H1 (cell line): ENCODE data around the gene LTBP1. TPM values are rescaled to one million over a fixed set of nuclear protein-coding genes. Genes with fewer than 3 reads are reported as not detected.

Experiments used
- CTCF ChIA-PET: fragments of 300-600 bp; sonication (Branson Sonifier 250); formaldehyde crosslinking; loops from one replicate; lab custom pipeline; 2021; ENCODE audit not compliant: partially characterized antibody; lab: Charles Lee
- POLR2A ChIA-PET: fragments of 300-600 bp; sonication (Branson Sonifier 250); formaldehyde crosslinking; loops from one replicate; lab custom pipeline; 2021; ENCODE audit warnings: inconsistent platforms; ENCODE audit not compliant: partially characterized antibody; lab: Charles Lee
- DNase-seq, 2 experiments: peaks; one replicate each; pipeline versions ENCODE4 v3.0.0 to v3.0.0-alpha.2; 2010 to 2022; ENCODE audit warnings: low spot score in 2 of 2, low read depth in 1 of 2, mixed read lengths in 1 of 2
- FAIRE-seq: peaks from 2 replicates; lab custom pipeline; 2011; peaks lifted over from hg19 to GRCh38; lab: Jason Lieb, UNC
- H2AFZ ChIP-seq: 2 replicates; pipeline ENCODE4 v1.8.1; 2012; ENCODE audit warnings: low read length, inconsistent platforms
- H2AK5ac ChIP-seq: 2 replicates; pipeline ENCODE4 v1.6.1; 2013; ENCODE audit warnings: low read depth, low read length
- H2BK120ac ChIP-seq: replicated peaks from 2 replicates; pipeline ENCODE3; 2013; ENCODE audit warnings: low read depth, low read length, inconsistent platforms
- H2BK12ac ChIP-seq: 2 replicates; pipeline ENCODE4 v1.6.1; 2013; ENCODE audit warnings: low read depth, low read length
- H2BK15ac ChIP-seq: 2 replicates; pipeline ENCODE4 v1.6.1; 2013; ENCODE audit warnings: low read length
- H2BK20ac ChIP-seq: 2 replicates; pipeline ENCODE4 v1.6.1; 2013; ENCODE audit warnings: low read length
- H2BK5ac ChIP-seq: 2 replicates; pipeline ENCODE4 v1.6.1; 2013; ENCODE audit warnings: low read depth, low read length
- H3K14ac ChIP-seq: 2 replicates; pipeline ENCODE4 v1.6.1; 2013; ENCODE audit warnings: inconsistent platforms; ENCODE audit not compliant: insufficient read length
- H3K18ac ChIP-seq: 2 replicates; pipeline ENCODE4 v1.6.1; 2013; ENCODE audit warnings: low read length; ENCODE audit errors: extremely low read depth
- H3K23ac ChIP-seq: 2 replicates; pipeline ENCODE4 v1.6.1; 2013; ENCODE audit warnings: inconsistent platforms; ENCODE audit not compliant: insufficient read length
- H3K23me2 ChIP-seq: 2 replicates; pipeline ENCODE4 v1.6.1; 2013; ENCODE audit warnings: low read depth, low read length
- H3K27ac ChIP-seq: 2 replicates; pipeline ENCODE4 v1.6.1; 2011; ENCODE audit warnings: low read depth, low read length, inconsistent platforms
- H3K27me3 ChIP-seq, 4 experiments: replicated peaks in 1 of 4; 1 replicate in 1 of 4; 2 replicates in 3 of 4; pipeline versions ENCODE4 v1.6.1 to v1.8.1; 2011 to 2013; ENCODE audit warnings: low read length in 3 of 4, mild to moderate bottlenecking in 3 of 4, inconsistent platforms in 2 of 4, mixed read lengths in 2 of 4, moderate library complexity in 1 of 4; ENCODE audit not compliant: control insufficient read depth in 3 of 4, insufficient read depth in 3 of 4; ENCODE audit errors: extremely low read depth in 1 of 4
- H3K36me3 ChIP-seq, 4 experiments: 2 replicates each; pipeline versions ENCODE4 v1.6.1 to v1.8.1; 2011 to 2013; ENCODE audit warnings: mild to moderate bottlenecking in 4 of 4, low read length in 3 of 4, moderate library complexity in 2 of 4, control low read depth in 1 of 4, inconsistent platforms in 1 of 4; ENCODE audit not compliant: insufficient read depth in 4 of 4, control insufficient read depth in 2 of 4
- H3K4ac ChIP-seq: replicated peaks from 2 replicates; pipeline ENCODE3; 2013; ENCODE audit warnings: low read length, low read depth, mixed read lengths, inconsistent platforms; ENCODE audit not compliant: insufficient read length
- H3K4me1 ChIP-seq, 4 experiments: replicated peaks in 1 of 4; 1 replicate in 1 of 4; 2 replicates in 3 of 4; pipeline versions ENCODE4 v1.6.1 to v1.8.1; 2011 to 2013; ENCODE audit warnings: low read length in 3 of 4, inconsistent platforms in 2 of 4, mixed read lengths in 1 of 4; ENCODE audit not compliant: insufficient read depth in 4 of 4, control insufficient read depth in 3 of 4
- H3K4me2 ChIP-seq, 2 experiments: 2 replicates each; pipeline versions ENCODE4 v1.6.1 to v1.8.1; 2011 to 2013; ENCODE audit warnings: low read depth in 2 of 2, low read length in 2 of 2, control low read depth in 1 of 2, inconsistent platforms in 1 of 2, mild to moderate bottlenecking in 1 of 2; ENCODE audit not compliant: insufficient read depth in 1 of 2
- H3K4me3 ChIP-seq, 4 experiments: fragments of 200-600, 300-600 bp in 1 of 4; sonication (generic), shearing (Covaris generic), sonication (Bioruptor Twin) in 1 of 4; 2 replicates each; pipeline versions ENCODE4 v1.5.1 to v1.8.1; 2011 to 2016; ENCODE audit warnings: low read length in 4 of 4, low read depth in 3 of 4, control low read depth in 2 of 4, inconsistent platforms in 2 of 4, mild to moderate bottlenecking in 2 of 4, mixed read lengths in 1 of 4, moderate library complexity in 1 of 4; ENCODE audit not compliant: insufficient read depth in 2 of 4; ENCODE audit errors: extremely low read depth in 1 of 4
- H3K56ac ChIP-seq: replicated peaks from 2 replicates; pipeline ENCODE3; 2013; ENCODE audit warnings: low read depth, mild to moderate bottlenecking, mixed read lengths, low read length, inconsistent platforms; ENCODE audit not compliant: insufficient read length
- H3K79me1 ChIP-seq: 2 replicates; pipeline ENCODE4 v1.6.1; 2013; ENCODE audit warnings: low read depth, low read length, control low read depth
- H3K79me2 ChIP-seq, 2 experiments: 2 replicates each; pipeline versions ENCODE4 v1.6.1 to v1.8.1; 2012 to 2013; ENCODE audit warnings: low read length in 2 of 2, mild to moderate bottlenecking in 2 of 2, inconsistent platforms in 1 of 2; ENCODE audit not compliant: insufficient read depth in 2 of 2, control insufficient read depth in 1 of 2
- H3K9ac ChIP-seq, 4 experiments: replicated peaks in 1 of 4; 1 replicate in 1 of 4; 2 replicates in 3 of 4; pipeline versions ENCODE4 v1.6.1 to v1.8.1; 2011 to 2013; ENCODE audit warnings: low read depth in 3 of 4, low read length in 3 of 4, control low read depth in 2 of 4, mild to moderate bottlenecking in 2 of 4, moderate library complexity in 2 of 4, inconsistent platforms in 1 of 4; ENCODE audit errors: extremely low read depth in 1 of 4
- H3K9me3 ChIP-seq, 2 experiments: 2 replicates each; pipeline versions ENCODE4 v1.6.1 to v1.8.1; 2012 to 2013; ENCODE audit warnings: mild to moderate bottlenecking in 2 of 2, moderate library complexity in 2 of 2, control low read depth in 1 of 2, inconsistent platforms in 1 of 2, low read depth in 1 of 2, low read length in 1 of 2, mixed read lengths in 1 of 2; ENCODE audit not compliant: insufficient read depth in 2 of 2
- H4K20me1 ChIP-seq, 2 experiments: replicated peaks in 1 of 2; 2 replicates each; pipeline versions ENCODE3 to v1.8.1; 2011 to 2013; ENCODE audit warnings: inconsistent platforms in 2 of 2, low read length in 2 of 2, mild to moderate bottlenecking in 1 of 2; ENCODE audit not compliant: insufficient read depth in 2 of 2, control insufficient read depth in 1 of 2
- H4K5ac ChIP-seq: 2 replicates; pipeline ENCODE4 v1.6.1; 2013; ENCODE audit warnings: low read length, low read depth, mixed read lengths, inconsistent platforms; ENCODE audit not compliant: insufficient read length
- H4K8ac ChIP-seq: 2 replicates; pipeline ENCODE4 v1.8.0; 2013; ENCODE audit warnings: mild to moderate bottlenecking, moderate library complexity, low read length, inconsistent platforms; ENCODE audit not compliant: insufficient read depth; ENCODE audit errors: extremely low read depth
- H4K91ac ChIP-seq: replicated peaks from 2 replicates; pipeline ENCODE3; 2013; ENCODE audit warnings: low read length, mixed read lengths, inconsistent platforms; ENCODE audit not compliant: insufficient read length
- CHD2 ChIP-seq: IDR thresholded peaks from 2 replicates; pipeline ENCODE4 v1.6.1; 2012; ENCODE audit warnings: low read length, improper control_type of control experiment
- GABPA ChIP-seq: IDR thresholded peaks from 2 replicates; pipeline ENCODE4 v1.6.1; 2011; ENCODE audit warnings: mild to moderate bottlenecking, low read length, moderate library complexity, borderline replicate concordance; ENCODE audit not compliant: insufficient read depth
- HDAC2 ChIP-seq, 2 experiments: fragments of 300-600 bp in 1 of 2; sonication (generic) in 1 of 2; IDR thresholded peaks; 2 replicates each; pipeline ENCODE4 v1.6.1; 2011 to 2012; ENCODE audit warnings: low read depth in 2 of 2, low read length in 2 of 2, mild to moderate bottlenecking in 2 of 2, moderate library complexity in 2 of 2, borderline replicate concordance in 1 of 2, inconsistent platforms in 1 of 2
- RBBP5 ChIP-seq: IDR thresholded peaks from 2 replicates; pipeline ENCODE4 v1.7.1; 2012; ENCODE audit warnings: low read depth, mild to moderate bottlenecking, inconsistent platforms, low read length, moderate library complexity, borderline replicate concordance
- SAP30 ChIP-seq: fragments of 300-600 bp; sonication (generic); IDR thresholded peaks from 2 replicates; pipeline ENCODE4 v1.7.1; 2012; ENCODE audit warnings: low read length, moderate library complexity, mild to moderate bottlenecking, inconsistent platforms; ENCODE audit not compliant: insufficient read depth, insufficient replicate concordance
- SIRT6 ChIP-seq: IDR thresholded peaks from one replicate; pipeline ENCODE4 v1.7.1; 2012; ENCODE audit warnings: low read length, inconsistent platforms
- SP1 ChIP-seq: IDR thresholded peaks from 2 replicates; pipeline ENCODE4 v1.6.1; 2011; ENCODE audit warnings: low read depth, low read length
- ZNF274 ChIP-seq: IDR thresholded peaks from 2 replicates; pipeline ENCODE4 v1.7.0; 2012; ENCODE audit warnings: low read length, borderline replicate concordance; ENCODE audit errors: extremely low read depth
- whole genome bisulfite sequencing, 2 experiments: shearing (Covaris generic) in 1 of 2; methylation state at CpG; one replicate each; pipeline versions ENCODE4 v1.1.6 to v1.1.7; 2013 to 2015; ENCODE audit warnings: low lambda C conversion rate in 2 of 2, mixed read lengths in 2 of 2, inconsistent platforms in 1 of 2, low coverage in 1 of 2, missing lambda C conversion rate in 1 of 2; ENCODE audit not compliant: insufficient replicate concordance in 2 of 2, insufficient coverage in 1 of 2, insufficient read length in 1 of 2; ENCODE audit errors: extremely low coverage in 1 of 2, missing lambda C conversion rate in 1 of 2; 5-methylcytosine and 5-hydroxymethylcytosine counted together
- polyA plus RNA-seq, 7 experiments: library from polyadenylated mRNA; depleted of rRNA in 3 of 7; stranded (reverse) in 5 of 7; unstranded in 2 of 7; fragments of >200 nt in 5 of 7; fragments of 200-250 nt in 2 of 7; gene quantifications; 1 replicate in 5 of 7; 2 replicates in 1 of 7; 4 replicates in 1 of 7; pipeline versions ENCODE4 v1.2.1 to v1.2.3, GENCODE V29; 2011 to 2013; ENCODE audit warnings: missing spikeins in 2 of 7, mixed read lengths in 2 of 7
- total RNA-seq: library from RNA; stranded (reverse); fragmentation: NEBNext Ultra II Directional; extraction: Animal tissue kit (Norgen Biotek cat#: 25700); gene quantifications from 2 replicates; pipeline ENCODE4 v1.2.1, GENCODE V29; 2021

The LTBP1 gene
- total and polyA plus RNA-seq, 2 of the 8 experiments (the other 6 are each of a cell fraction or from before 2014, with no cell fraction given): 15.4 to 24.7 TPM

DNA sequence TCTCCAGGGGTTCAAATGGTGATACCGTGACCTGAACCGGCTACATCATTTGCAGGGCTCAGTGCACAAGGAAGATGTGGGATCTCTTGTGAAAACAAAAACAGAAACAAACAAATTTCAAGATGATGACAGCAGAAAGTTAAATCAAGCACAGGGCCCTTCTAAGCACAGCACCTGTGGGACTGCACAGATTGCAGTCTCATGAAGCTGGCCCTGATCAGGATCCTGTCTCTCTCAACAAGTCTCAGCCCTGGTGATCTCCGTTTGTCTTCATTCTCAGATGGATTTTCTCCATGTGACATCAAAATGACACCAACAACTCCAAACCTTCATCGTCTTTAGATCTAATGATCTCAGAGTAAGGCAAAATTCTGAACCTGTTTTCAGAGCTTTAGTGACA is 39.7 kb downstream of the LTBP1 start:
- Histone ChIP-seq H3K23me2 (no peaks in the 10 kb centered on the region), H3K56ac (no peak overlapping the region), H2AK5ac (no peak overlapping the region)
- CTCF ChIA-PET: interaction anchor here (0.6 kb wide), 1 partner anchor 183 kb away, joined by 3 read pairs; no protein-coding TSS in a partner anchor
- TF ChIP-seq ZNF274 (no peak), SP1 (no peak), CHD2 (no peak), GABPA (no peak), SIRT6 (no peak), SAP30 (no peak), HDAC2 (IDR thresholded peaks at IDR 0.05; ENCODE audit: borderline replicate concordance in 1 of 2, low read depth in 2 of 2, low read length in 2 of 2) (no peak), RBBP5 (no peak)
- TF ChIP-seq, all 59 proteins: peak for 0
- H3K4me2 ChIP-seq: no peak overlapping the region
- no peak overlapping the region for H3K23ac ChIP-seq
- no peak overlapping the region for H3K9ac ChIP-seq
- H3K27me3 ChIP-seq: no peaks in the 10 kb centered on the region
- H2BK12ac ChIP-seq: no peak overlapping the region
- no peak overlapping the region for H3K27ac ChIP-seq
- no peak overlapping the region for H2BK20ac ChIP-seq
- 90% methylated on average over 4 of the region's 4 CpGs; no CpG with 5 or more reads in 1 of the 2 experiments for WGBS, 2 experiments
- H4K8ac ChIP-seq: no peak overlapping the region
- H3K79me1 ChIP-seq: no peaks in the 10 kb centered on the region
- no peaks in the 10 kb centered on the region for H3K4me1 ChIP-seq
- no peaks in the 10 kb centered on the region for H4K20me1 ChIP-seq
- no peak overlapping the region for H4K91ac ChIP-seq
- peaks cover 0 to 2% of the 10 kb centered on the region in 2 experiments; a peak in 1 of 4 replicates for H3K9me3 ChIP-seq
- no peak overlapping the region for H2BK15ac ChIP-seq
- DNase-seq (no peak), FAIRE-seq (no peak)
- no peak overlapping the region for H2BK5ac ChIP-seq
- no peak overlapping the region for H3K18ac ChIP-seq
- no peak overlapping the region for H2BK120ac ChIP-seq
- POLR2A ChIA-PET: no interaction called here
- H4K5ac ChIP-seq: no peak overlapping the region
- no peak overlapping the region for H2AFZ ChIP-seq
- no peaks in the 10 kb centered on the region; a peak in 1 of 8 replicates for H3K36me3 ChIP-seq
- H3K14ac ChIP-seq: no peak overlapping the region
- H3K4me3 ChIP-seq: no peak overlapping the region
- H3K4ac ChIP-seq: no peak overlapping the region
- no peaks in the 10 kb centered on the region for H3K79me2 ChIP-seq
